GM18951 (cell line): ENCODE data around the gene CAMK2B.

Source experiments
- POLR2A ChIP-seq: IDR thresholded peaks from 4 replicates; pipeline ENCODE4 v1.6.1; 2011; ENCODE audit warnings: mild to moderate bottlenecking; ENCODE audit not compliant: insufficient read length, insufficient read depth; ENCODE audit errors: extremely low read depth
- in situ Hi-C: fragments of 300-500 bp; cut with MboI; formaldehyde crosslinking; loops from one replicate; pipeline ENCODE4 v1.12.0; 2022; ENCODE audit warnings: low sequenced_read_pairs, mixed read lengths, inconsistent platforms; ENCODE audit not compliant: unreplicated experiment

The CAMK2B gene

DNA sequence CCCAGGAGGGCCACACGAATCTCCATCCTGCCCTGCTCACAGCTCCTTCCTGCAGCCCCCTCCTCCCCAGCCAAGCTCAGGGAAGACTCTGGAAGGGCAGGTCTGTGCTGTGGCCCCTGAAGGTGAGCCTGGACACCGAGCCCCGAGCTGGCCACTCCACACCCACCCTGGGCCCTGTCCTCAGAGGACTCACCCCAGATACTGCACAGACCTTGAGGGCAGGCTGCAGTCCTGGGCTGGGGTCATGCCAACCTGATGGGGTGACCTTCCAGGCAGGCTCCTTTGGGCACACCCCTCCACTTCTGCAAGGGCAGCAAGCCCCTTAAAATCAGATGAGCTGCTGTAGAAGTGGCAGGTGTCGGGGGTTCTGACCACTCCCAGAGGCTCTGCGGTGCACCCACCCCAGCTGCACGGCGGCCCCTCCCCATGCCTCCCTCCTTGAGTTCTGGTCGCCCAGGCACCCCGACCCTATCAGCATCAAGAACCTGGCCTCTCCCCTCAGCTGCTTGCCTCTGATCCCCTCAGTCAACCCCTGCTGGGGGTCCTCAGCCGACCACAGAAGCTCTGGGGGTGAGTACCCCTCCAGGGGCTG lies 100.3 kb downstream of the CAMK2B start:
- no peak for TF ChIP-seq POLR2A
- in situ Hi-C loops, result loop anchor here (25.0 kb wide), 1 partner anchor 262 kb away; the partner anchor contains the start of gene NUDCD3

DNA sequence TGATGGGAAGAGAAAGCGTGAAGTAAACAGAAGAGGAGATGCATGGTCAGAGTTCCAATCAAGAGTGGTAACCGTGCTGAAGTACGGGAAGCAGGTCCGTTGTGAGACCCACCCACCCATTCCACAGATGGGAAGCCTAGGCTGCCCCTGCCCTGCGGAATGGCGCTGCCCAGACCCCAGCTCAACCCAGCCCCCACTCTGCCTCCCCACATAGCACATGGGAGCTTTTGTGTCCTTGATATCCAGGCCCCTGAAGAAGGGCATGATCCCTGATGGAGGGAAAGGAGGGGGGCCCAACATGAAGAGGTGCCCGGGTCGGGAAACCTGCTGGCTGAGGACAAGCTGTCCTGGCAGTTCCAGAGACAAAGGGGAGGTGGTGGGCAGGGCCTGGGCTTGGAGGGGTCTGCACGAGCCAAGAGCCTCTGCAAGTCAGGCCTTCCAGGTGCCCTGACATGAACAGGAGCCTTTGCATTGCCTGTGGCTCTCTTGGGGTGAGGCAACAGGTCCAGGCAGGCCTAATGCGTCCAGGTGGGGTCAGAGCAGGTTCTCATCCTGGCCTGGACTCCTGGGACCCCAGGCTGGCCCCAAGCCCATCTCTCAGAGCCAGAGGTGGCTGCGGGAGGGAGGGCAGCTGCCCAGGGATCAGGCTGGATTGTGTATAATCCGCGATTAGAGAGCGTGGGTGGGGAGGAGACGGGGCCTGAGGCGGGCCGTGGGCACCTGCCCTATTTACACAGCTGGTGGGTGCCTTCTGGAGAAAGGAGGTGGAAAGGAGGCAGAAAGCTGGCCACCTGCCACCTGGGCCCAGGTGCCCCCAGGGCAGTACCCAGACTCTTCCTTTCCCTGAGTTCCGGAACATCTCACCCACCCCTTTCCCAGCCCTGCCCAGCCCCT lies 101.1 kb downstream of the CAMK2B start:
- in situ Hi-C loops, result no loop called here
- no peak for TF ChIP-seq POLR2A

DNA sequence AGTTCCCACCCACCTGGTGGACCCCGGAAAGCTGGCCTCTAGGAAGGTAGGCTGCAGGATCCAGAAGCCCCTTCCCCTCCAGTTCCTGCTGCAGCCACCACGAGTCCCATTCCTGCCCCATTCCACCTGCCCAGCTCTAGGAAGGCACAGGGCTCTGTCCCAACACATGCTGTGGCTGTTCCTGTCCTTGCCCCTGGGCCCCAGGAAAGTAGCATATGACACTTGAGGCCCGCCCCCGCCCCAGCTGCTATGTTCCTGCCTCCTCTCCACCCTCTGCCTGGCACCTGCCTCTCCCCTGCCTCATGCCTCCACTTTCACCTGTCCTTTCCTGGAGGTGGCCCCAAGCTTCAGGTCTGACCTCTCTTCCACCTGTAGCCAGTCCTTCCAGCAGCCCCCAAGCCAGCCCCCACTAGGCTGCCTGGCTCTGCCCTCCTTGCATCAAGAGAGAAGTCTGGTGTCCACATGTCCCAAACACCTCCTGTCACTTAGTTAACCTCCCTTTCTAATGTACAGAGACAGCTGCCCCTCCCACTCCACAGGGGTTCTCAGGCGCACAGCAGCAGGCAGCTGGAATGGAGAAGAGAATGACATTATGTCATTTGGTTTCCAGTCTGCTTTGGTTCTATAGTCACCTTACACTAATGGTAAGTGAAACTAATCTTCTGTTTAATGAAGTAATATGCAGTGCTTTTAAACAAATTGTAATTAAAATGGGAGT lies 101.9 kb downstream of the CAMK2B start:
- in situ Hi-C loops, result no loop called here
- no peak for TF ChIP-seq POLR2A

DNA sequence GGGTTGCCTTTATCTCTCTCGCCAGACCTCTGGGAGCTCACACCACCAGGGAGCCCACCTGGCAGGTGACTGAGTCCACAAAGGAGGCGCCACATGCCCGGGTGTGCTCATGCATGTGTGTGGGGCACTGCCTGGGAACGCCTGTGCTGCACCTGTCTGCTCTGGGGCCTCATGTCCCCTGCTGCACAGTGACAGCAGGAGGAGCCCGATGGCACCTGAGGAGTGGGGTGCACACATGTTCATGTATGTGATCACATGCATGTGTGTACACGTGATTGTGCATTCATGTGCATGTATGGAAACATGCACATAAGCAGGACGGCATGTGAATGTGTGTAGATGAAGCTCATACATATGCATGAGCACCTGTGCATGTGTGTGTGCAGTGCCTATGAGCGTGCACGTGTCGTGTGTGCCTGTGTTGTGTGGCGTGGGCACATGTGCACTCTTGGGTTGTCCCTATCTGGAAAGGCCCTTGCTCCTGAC lies 102.6 kb downstream of the CAMK2B start:
- no peak for TF ChIP-seq POLR2A
- in situ Hi-C loops, result no loop called here

DNA sequence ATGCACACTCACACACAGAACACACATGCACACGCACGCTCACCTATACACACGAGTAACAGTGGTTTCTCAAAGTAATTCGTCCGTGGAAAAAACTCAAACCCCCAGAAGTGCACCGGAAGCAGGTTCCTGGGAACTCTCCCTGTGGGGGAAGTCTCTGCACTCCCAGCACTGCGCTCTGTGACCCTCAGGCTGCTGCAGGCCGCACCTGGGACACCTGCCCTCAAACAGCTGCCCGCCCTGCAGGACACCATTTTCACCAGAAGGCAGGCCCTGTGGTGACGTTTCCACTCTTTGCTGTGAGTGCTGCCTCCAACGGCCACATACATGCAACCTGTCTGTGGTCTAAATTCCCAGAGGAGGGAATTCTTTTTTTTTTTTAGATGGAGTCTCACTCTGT lies 103.3 kb downstream of the CAMK2B start:
- no peak for TF ChIP-seq POLR2A
- in situ Hi-C loops, result no loop called here

DNA sequence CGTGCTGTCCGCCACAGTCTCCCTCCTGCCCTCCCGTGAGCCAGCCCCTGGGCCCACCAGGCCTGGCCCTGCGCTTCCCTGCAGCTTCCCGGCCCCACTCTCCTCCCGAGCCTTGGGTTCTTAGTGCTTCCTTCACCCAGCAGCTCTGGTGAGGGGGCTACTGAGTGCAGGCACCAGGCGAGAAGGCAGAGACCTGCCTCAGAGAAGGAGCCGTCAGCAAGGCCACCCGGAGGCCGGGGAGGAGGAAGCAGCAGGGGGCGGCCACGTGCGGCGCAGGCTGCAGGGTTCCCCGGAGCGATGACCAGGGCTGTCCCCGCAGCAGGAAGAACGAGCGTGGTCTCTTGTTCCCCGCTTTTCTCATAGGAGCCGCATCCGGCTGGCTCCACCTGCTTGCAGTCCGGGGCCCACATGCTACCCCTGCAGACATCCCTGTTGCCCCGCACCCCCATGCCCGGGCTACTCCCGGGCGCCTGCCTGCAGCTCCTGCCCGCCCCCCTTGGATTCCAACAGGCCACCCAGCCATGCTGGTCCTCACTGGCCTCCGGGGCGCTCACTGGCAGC lies 104.1 kb downstream of the CAMK2B start:
- in situ Hi-C loops, result no loop called here
- TF ChIP-seq POLR2A, result no peak

DNA sequence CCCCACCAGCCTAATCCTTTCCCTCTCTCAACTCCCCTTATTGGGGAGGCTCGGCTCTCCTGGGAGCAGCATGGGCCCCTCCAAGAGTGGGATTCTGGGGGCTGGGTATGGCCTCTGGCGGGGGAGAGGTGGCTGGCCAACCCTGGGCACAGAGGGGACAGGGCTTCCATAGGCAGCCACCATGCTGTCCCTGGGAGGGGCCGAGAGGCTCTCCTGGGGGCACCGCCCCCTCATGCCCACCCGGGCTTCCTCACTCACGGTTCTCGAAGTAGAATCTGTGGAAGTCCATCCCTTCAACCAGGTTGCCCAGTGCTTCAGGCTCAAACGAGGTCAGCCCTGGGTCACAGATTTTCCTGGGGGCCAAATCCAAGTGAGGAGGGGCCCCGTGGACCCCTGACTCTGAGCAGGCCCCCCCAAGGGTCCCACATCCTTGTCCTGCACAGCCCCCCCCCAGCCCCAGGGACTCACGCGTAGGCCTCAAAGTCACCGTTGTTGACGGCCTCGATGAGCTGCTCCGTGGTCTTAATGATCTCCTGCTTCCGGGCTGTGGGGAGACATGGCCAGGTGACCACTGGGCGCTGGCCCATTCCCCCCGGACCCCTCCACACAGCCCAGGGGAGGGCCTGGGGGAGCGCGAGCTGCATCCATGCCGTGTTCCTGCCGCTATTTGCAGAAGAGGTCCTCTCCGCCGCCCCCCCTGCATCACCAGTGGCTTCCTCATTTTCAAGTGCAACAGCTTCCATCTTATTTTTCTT lies 104.9 kb downstream of the CAMK2B start:
- in situ Hi-C loops, result no loop called here
- TF ChIP-seq POLR2A, result no peak

DNA sequence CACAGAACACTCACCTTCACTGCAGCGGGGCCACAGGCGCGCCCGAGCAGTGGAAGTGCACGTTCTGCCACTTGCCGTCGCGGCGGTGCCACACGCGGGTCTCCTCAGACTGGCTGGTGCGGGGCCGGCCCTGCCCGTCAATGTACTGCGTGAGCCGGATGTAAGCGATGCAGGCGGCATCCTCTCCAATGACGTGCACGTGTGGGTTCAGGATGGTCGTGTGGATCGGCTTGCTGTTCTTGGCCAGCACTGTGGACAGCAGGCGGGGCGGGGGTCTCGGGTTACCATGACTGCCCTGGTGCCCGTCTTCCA lies 105.4 kb downstream of the CAMK2B start:
- no peak for TF ChIP-seq POLR2A
- in situ Hi-C loops, result no loop called here

DNA sequence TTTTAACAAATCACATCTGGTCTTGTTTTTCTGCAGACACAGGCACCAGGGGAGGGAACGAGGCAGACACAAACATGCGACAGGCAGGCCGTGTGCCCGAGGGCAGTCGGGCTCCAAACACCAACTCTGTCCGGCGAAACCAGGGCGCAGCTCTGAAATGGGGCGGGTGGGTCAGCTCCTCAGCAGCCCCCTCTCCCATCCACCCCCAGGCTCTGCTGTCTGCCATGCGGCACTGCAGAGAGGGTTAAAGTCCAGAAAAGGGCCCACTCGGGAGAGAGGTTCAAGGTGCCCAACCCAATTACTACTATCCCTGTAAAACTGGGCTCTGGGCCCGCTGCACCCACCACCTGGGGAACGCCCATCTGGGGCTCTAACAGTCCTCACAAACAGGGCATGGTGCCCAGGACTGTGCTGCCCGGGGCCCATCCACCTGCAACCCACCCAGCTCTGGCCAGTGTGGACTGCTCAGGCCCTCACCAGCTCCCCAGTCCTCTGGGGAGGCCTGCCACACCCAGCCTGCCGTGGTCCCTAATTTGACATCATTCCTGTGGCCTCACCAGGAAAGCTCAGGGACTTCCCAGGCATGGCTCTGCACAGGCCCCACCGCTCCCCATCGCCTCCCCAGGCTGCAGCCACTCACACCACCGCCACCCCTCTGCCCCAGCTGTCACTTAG lies 105.9 kb downstream of the CAMK2B start:
- in situ Hi-C loops, result no loop called here
- no peak for TF ChIP-seq POLR2A

DNA sequence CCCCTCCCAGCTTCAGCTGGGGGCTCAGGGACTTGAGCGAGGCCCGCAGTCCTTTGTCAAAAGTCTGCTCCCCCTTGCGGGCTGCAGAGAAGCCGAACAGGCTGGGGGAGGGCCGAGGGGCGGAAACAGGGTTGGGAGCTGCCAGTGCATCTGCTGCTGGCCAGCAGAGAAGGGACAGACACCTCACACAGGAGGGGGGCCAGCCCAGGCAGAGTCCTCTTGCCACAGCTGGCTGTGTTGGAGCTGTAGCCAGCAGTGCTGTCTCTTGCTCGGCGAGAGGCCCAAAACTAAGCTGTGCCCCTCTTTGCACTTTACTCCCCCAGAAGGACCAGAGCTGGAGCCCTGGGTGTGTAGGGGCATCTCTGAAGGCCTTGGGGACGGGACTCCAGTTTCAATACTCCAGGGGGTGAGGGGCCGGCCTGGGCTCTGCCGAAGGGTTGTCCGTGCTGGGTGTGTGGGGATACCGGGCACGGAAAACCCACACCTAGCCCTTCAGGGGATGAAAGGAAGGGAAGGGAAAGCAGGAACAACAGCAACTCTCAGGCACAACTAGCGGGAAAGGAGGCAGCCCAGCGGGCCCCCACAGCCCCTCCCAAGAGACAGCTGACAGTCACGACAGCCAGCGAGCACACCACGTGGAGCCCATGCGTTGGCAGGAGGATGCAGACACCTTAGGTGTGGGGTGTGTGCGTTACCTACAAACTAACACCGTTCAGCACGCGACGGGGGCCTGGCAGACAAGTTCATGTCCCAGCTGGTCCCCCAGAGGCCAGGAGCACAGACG lies 106.8 kb downstream of the CAMK2B start:
- in situ Hi-C loops, result no loop called here
- no peak for TF ChIP-seq POLR2A

DNA sequence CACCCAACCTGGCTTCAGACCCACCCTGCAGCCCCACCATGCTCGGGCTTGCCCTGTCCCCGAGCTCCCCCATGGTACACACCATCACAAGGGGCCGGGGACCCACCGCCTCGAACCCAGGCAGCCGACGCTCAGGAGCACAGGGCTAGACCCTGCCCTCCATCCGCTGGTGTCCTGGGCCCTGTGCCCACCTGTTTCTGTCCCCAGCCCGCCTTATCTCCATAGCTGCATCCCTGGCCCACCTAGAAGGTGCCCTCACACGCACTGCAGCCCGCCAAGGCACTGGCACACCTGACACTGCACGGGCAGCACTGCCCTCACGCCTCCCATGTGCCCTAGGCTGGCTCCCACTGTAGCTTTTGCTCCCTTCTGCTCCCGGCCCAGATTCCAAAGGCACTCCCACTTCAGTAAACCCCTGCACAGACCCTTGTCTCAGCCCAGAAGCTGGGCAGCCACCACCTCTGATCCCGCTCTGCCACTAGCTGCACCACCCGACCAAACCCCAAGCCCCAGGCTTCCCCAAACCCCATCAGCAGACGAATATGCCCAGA lies 107.5 kb downstream of the CAMK2B start:
- in situ Hi-C loops, result no loop called here
- no peak for TF ChIP-seq POLR2A
